ENCODE measurements around the gene GET4. TPM values are rescaled to one million over a fixed set of nuclear protein-coding genes. Genes with fewer than 3 reads are reported as not detected.

Gene GET4
- total RNA-seq, 1 experiment from 2014 or later, result 120 TPM

DNA sequence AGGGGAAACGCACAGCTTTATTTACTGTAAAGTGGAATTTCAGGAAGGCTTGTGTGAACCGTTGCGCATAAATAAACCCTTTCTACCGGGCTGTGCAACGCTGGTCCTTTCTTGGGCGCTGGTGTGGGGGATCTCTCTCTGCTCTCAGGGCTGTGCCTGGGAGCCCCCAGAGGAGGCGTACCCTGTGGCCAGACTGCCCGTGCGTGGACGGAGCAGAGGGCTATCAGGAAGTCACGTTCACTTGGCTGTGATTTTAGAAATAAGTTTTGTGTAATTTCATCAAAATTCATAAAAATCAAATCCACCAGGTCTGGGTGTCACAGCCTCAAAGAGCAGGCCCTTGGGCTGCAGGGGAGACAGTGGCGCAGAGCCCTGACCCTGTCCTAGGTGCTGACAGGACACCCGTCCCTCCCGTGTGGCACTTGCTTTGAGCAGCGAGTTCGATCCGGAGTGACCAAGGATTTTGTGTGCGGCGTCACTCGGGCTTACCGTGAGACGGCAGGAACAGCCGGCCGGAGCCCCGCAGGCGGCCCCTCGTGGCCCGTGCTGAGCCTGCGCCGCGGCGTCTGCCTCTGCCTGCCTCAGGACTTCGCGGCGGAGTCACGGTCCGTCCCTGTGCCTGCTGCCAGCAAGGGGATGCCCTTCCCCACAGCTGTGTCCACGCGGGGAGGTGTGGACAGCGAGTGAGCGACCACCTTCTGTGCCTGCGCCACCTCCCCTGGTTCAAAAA lies 20.2 kb downstream of the GET4 start:
- peaks cover 12% of the 10 kb centered on the region for H4K20me1 ChIP-seq (ENCODE audit: insufficient read depth)
- H2AFZ ChIP-seq, result no peak overlapping the region
- DNase-seq, result no peak
- H3K9me3 ChIP-seq (ENCODE audit: insufficient read depth, low read depth), result no peaks in the 10 kb centered on the region
- peaks cover 12% of the 10 kb centered on the region; the same call in 1 of the 2 replicates for H3K36me3 ChIP-seq (ENCODE audit: low read depth)
- no peak overlapping the region for H3K4me3 ChIP-seq
- BruUV-seq (replicated peaks), result no TSS peak
- H3K4me2 ChIP-seq, result no peak overlapping the region
- H3K4me1 ChIP-seq (replicated peaks; ENCODE audit: insufficient read depth), result peaks cover 4% of the 10 kb centered on the region
- H3K27ac ChIP-seq, result no peak overlapping the region
- POLR2A ChIA-PET (ENCODE audit: unreplicated experiment), result no interaction called here
- H3K9me2 ChIP-seq (ENCODE audit: insufficient read depth), result no peaks in the 10 kb centered on the region
- CTCF ChIA-PET, result no interaction called here
- TF ChIP-seq, protein P1, sequence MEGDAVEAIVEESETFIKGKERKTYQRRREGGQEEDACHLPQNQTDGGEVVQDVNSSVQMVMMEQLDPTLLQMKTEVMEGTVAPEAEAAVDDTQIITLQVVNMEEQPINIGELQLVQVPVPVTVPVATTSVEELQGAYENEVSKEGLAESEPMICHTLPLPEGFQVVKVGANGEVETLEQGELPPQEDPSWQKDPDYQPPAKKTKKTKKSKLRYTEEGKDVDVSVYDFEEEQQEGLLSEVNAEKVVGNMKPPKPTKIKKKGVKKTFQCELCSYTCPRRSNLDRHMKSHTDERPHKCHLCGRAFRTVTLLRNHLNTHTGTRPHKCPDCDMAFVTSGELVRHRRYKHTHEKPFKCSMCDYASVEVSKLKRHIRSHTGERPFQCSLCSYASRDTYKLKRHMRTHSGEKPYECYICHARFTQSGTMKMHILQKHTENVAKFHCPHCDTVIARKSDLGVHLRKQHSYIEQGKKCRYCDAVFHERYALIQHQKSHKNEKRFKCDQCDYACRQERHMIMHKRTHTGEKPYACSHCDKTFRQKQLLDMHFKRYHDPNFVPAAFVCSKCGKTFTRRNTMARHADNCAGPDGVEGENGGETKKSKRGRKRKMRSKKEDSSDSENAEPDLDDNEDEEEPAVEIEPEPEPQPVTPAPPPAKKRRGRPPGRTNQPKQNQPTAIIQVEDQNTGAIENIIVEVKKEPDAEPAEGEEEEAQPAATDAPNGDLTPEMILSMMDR (conservative IDR thresholded peaks at IDR 0.05), result no peak
- no peak for TF ChIP-seq EZH2 (IDR thresholded peaks at IDR 0.05; ENCODE audit: low read depth)
- H3K27me3 ChIP-seq (ENCODE audit: insufficient read depth, low read depth), result no peaks in the 10 kb centered on the region
- H3F3A ChIP-seq (ENCODE audit: insufficient read depth, low read depth), result peaks cover 22% of the 10 kb centered on the region; the same call in 1 of the 2 replicates
- intact Hi-C loops (cut with micrococcal nuclease; ENCODE audit: unreplicated experiment), result no loop called here
- no peaks in the 10 kb centered on the region for H3K79me2 ChIP-seq (ENCODE audit: low read depth)

DNA sequence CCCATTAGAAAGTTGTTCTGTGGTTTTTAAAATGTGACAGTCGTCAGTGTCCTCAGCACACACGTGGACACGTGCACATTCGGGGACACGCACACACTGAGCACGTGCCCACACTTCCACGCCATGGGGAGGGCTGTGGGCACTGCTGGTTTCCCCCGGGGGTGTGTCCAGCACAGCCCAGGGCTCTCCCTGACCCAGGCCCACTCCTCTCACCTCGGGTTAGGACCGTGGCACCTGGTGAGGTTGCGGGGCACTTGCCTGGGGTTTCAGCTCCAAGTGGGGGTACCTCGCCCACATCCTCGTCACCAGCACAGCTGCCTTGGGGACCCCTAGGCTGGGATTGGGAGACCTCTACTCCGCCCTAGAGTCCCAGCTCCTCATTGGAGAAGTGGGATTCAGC lies 20.7 kb downstream of the GET4 start:
- intact Hi-C loops (cut with micrococcal nuclease; ENCODE audit: unreplicated experiment), result no loop called here
- BruUV-seq (replicated peaks), result no TSS peak
- Histone ChIP-seq H3K79me2 (ENCODE audit: low read depth) (no peaks in the 10 kb centered on the region), H3K27ac (no peak overlapping the region), H3K4me1 (replicated peaks; ENCODE audit: insufficient read depth) (peaks cover 4% of the 10 kb centered on the region), H3K4me3 (no peak overlapping the region), H3K9me3 (ENCODE audit: insufficient read depth, low read depth) (no peaks in the 10 kb centered on the region), H3F3A (ENCODE audit: insufficient read depth, low read depth) (peaks cover 20% of the 10 kb centered on the region; the same call in 1 of the 2 replicates), H3K36me3 (ENCODE audit: low read depth) (peaks cover 8% of the 10 kb centered on the region; the same call in 1 of the 2 replicates), H4K20me1 (ENCODE audit: insufficient read depth) (peaks cover 12% of the 10 kb centered on the region), H2AFZ (no peak overlapping the region), H3K4me2 (no peak overlapping the region), H3K27me3 (ENCODE audit: insufficient read depth, low read depth) (no peaks in the 10 kb centered on the region), H3K9me2 (ENCODE audit: insufficient read depth) (no peaks in the 10 kb centered on the region)
- TF ChIP-seq EZH2 (IDR thresholded peaks at IDR 0.05; ENCODE audit: low read depth), result no peak
- TF ChIP-seq, protein P1 (conservative IDR thresholded peaks at IDR 0.05), result no peak
- DNase-seq, result no peak
- ChIA-PET CTCF (no interaction called here), POLR2A (ENCODE audit: unreplicated experiment) (no interaction called here)

DNA sequence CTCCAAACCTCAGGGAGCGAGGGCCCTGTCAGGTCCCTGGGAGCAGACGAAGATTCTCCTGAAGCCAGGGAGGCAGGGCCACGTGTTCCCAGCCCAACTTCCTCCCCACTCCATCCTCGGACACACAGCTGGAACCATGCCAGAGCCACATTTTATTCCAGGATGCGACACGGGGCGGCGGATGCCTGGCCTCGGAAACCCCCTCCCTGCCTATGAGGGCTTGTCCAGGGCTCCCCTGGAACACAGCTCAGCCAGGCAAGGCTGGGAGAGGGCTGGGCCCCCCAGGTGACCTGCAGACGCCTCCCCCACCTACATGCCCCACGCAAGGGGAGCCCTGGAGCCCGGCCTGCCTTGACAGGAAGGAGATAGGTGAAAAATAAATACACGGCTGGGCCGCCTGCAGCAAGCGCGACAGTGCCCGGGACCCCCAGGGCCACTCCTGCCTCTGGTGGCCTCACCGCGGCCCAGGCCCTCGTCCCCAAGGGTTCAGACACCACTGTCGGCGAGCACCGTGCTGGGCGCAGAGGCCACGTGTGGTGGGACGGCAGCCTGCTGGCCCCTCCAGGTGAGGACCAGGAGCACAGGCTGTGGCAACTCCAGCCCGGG lies 21.5 kb downstream of the GET4 start:
- no peak overlapping the region for H3K4me3 ChIP-seq
- H3F3A ChIP-seq (ENCODE audit: insufficient read depth, low read depth), result peaks cover 14% of the 10 kb centered on the region; the same call in 1 of the 2 replicates
- H3K9me3 ChIP-seq (ENCODE audit: insufficient read depth, low read depth), result no peaks in the 10 kb centered on the region
- peaks cover 4% of the 10 kb centered on the region for H3K4me1 ChIP-seq (replicated peaks; ENCODE audit: insufficient read depth)
- no peaks in the 10 kb centered on the region for H3K27me3 ChIP-seq (ENCODE audit: insufficient read depth, low read depth)
- H3K27ac ChIP-seq, result no peak overlapping the region
- ChIA-PET POLR2A (ENCODE audit: unreplicated experiment) (no interaction called here), CTCF (no interaction called here)
- peaks cover 4% of the 10 kb centered on the region; the same call in 1 of the 2 replicates for H3K36me3 ChIP-seq (ENCODE audit: low read depth)
- no peak for DNase-seq
- peaks cover 12% of the 10 kb centered on the region for H4K20me1 ChIP-seq (ENCODE audit: insufficient read depth)
- no peak overlapping the region for H2AFZ ChIP-seq
- H3K4me2 ChIP-seq, result no peak overlapping the region
- TF ChIP-seq, protein P1 (conservative IDR thresholded peaks at IDR 0.05), result no peak
- TF ChIP-seq EZH2 (IDR thresholded peaks at IDR 0.05; ENCODE audit: low read depth), result no peak
- BruUV-seq (replicated peaks), result no TSS peak
- H3K9me2 ChIP-seq (ENCODE audit: insufficient read depth), result no peaks in the 10 kb centered on the region
- intact Hi-C loops (cut with micrococcal nuclease; ENCODE audit: unreplicated experiment), result no loop called here
- H3K79me2 ChIP-seq (ENCODE audit: low read depth), result no peaks in the 10 kb centered on the region
